H1 (cell line): ENCODE results near the gene FAM83F. TPM values are rescaled to one million over a fixed set of nuclear protein-coding genes. Genes with fewer than 3 reads are reported as not detected.

Source experiments
- CTCF ChIA-PET: fragments of 300-600 bp; sonication (Branson Sonifier 250); formaldehyde crosslinking; loops from one replicate; lab custom pipeline; 2021; ENCODE audit not compliant: partially characterized antibody; lab: Charles Lee
- POLR2A ChIA-PET: fragments of 300-600 bp; sonication (Branson Sonifier 250); formaldehyde crosslinking; loops from one replicate; lab custom pipeline; 2021; ENCODE audit warnings: inconsistent platforms; ENCODE audit not compliant: partially characterized antibody; lab: Charles Lee
- DNase-seq, 2 experiments: peaks; one replicate each; pipeline versions ENCODE4 v3.0.0 to v3.0.0-alpha.2; 2010 to 2022; ENCODE audit warnings: low spot score in 2 of 2, low read depth in 1 of 2, mixed read lengths in 1 of 2
- FAIRE-seq: peaks from 2 replicates; lab custom pipeline; 2011; peaks lifted over from hg19 to GRCh38; lab: Jason Lieb, UNC
- H2AFZ ChIP-seq: 2 replicates; pipeline ENCODE4 v1.8.1; 2012; ENCODE audit warnings: low read length, inconsistent platforms
- H2AK5ac ChIP-seq: 2 replicates; pipeline ENCODE4 v1.6.1; 2013; ENCODE audit warnings: low read depth, low read length
- H2BK120ac ChIP-seq: replicated peaks from 2 replicates; pipeline ENCODE3; 2013; ENCODE audit warnings: low read depth, low read length, inconsistent platforms
- H2BK12ac ChIP-seq: 2 replicates; pipeline ENCODE4 v1.6.1; 2013; ENCODE audit warnings: low read depth, low read length
- H2BK15ac ChIP-seq: 2 replicates; pipeline ENCODE4 v1.6.1; 2013; ENCODE audit warnings: low read length
- H2BK20ac ChIP-seq: 2 replicates; pipeline ENCODE4 v1.6.1; 2013; ENCODE audit warnings: low read length
- H2BK5ac ChIP-seq: 2 replicates; pipeline ENCODE4 v1.6.1; 2013; ENCODE audit warnings: low read depth, low read length
- H3K14ac ChIP-seq: 2 replicates; pipeline ENCODE4 v1.6.1; 2013; ENCODE audit warnings: inconsistent platforms; ENCODE audit not compliant: insufficient read length
- H3K18ac ChIP-seq: 2 replicates; pipeline ENCODE4 v1.6.1; 2013; ENCODE audit warnings: low read length; ENCODE audit errors: extremely low read depth
- H3K23ac ChIP-seq: 2 replicates; pipeline ENCODE4 v1.6.1; 2013; ENCODE audit warnings: inconsistent platforms; ENCODE audit not compliant: insufficient read length
- H3K23me2 ChIP-seq: 2 replicates; pipeline ENCODE4 v1.6.1; 2013; ENCODE audit warnings: low read depth, low read length
- H3K27ac ChIP-seq: 2 replicates; pipeline ENCODE4 v1.6.1; 2011; ENCODE audit warnings: low read depth, low read length, inconsistent platforms
- H3K27me3 ChIP-seq, 4 experiments: replicated peaks in 1 of 4; 1 replicate in 1 of 4; 2 replicates in 3 of 4; pipeline versions ENCODE4 v1.6.1 to v1.8.1; 2011 to 2013; ENCODE audit warnings: low read length in 3 of 4, mild to moderate bottlenecking in 3 of 4, inconsistent platforms in 2 of 4, mixed read lengths in 2 of 4, moderate library complexity in 1 of 4; ENCODE audit not compliant: control insufficient read depth in 3 of 4, insufficient read depth in 3 of 4; ENCODE audit errors: extremely low read depth in 1 of 4
- H3K36me3 ChIP-seq, 4 experiments: 2 replicates each; pipeline versions ENCODE4 v1.6.1 to v1.8.1; 2011 to 2013; ENCODE audit warnings: mild to moderate bottlenecking in 4 of 4, low read length in 3 of 4, moderate library complexity in 2 of 4, control low read depth in 1 of 4, inconsistent platforms in 1 of 4; ENCODE audit not compliant: insufficient read depth in 4 of 4, control insufficient read depth in 2 of 4
- H3K4ac ChIP-seq: replicated peaks from 2 replicates; pipeline ENCODE3; 2013; ENCODE audit warnings: low read length, low read depth, mixed read lengths, inconsistent platforms; ENCODE audit not compliant: insufficient read length
- H3K4me1 ChIP-seq, 4 experiments: replicated peaks in 1 of 4; 1 replicate in 1 of 4; 2 replicates in 3 of 4; pipeline versions ENCODE4 v1.6.1 to v1.8.1; 2011 to 2013; ENCODE audit warnings: low read length in 3 of 4, inconsistent platforms in 2 of 4, mixed read lengths in 1 of 4; ENCODE audit not compliant: insufficient read depth in 4 of 4, control insufficient read depth in 3 of 4
- H3K4me2 ChIP-seq, 2 experiments: 2 replicates each; pipeline versions ENCODE4 v1.6.1 to v1.8.1; 2011 to 2013; ENCODE audit warnings: low read depth in 2 of 2, low read length in 2 of 2, control low read depth in 1 of 2, inconsistent platforms in 1 of 2, mild to moderate bottlenecking in 1 of 2; ENCODE audit not compliant: insufficient read depth in 1 of 2
- H3K4me3 ChIP-seq, 4 experiments: fragments of 200-600, 300-600 bp in 1 of 4; sonication (generic), shearing (Covaris generic), sonication (Bioruptor Twin) in 1 of 4; 2 replicates each; pipeline versions ENCODE4 v1.5.1 to v1.8.1; 2011 to 2016; ENCODE audit warnings: low read length in 4 of 4, low read depth in 3 of 4, control low read depth in 2 of 4, inconsistent platforms in 2 of 4, mild to moderate bottlenecking in 2 of 4, mixed read lengths in 1 of 4, moderate library complexity in 1 of 4; ENCODE audit not compliant: insufficient read depth in 2 of 4; ENCODE audit errors: extremely low read depth in 1 of 4
- H3K56ac ChIP-seq: replicated peaks from 2 replicates; pipeline ENCODE3; 2013; ENCODE audit warnings: low read depth, mild to moderate bottlenecking, mixed read lengths, low read length, inconsistent platforms; ENCODE audit not compliant: insufficient read length
- H3K79me1 ChIP-seq: 2 replicates; pipeline ENCODE4 v1.6.1; 2013; ENCODE audit warnings: low read depth, low read length, control low read depth
- H3K79me2 ChIP-seq, 2 experiments: 2 replicates each; pipeline versions ENCODE4 v1.6.1 to v1.8.1; 2012 to 2013; ENCODE audit warnings: low read length in 2 of 2, mild to moderate bottlenecking in 2 of 2, inconsistent platforms in 1 of 2; ENCODE audit not compliant: insufficient read depth in 2 of 2, control insufficient read depth in 1 of 2
- H3K9ac ChIP-seq, 4 experiments: replicated peaks in 1 of 4; 1 replicate in 1 of 4; 2 replicates in 3 of 4; pipeline versions ENCODE4 v1.6.1 to v1.8.1; 2011 to 2013; ENCODE audit warnings: low read depth in 3 of 4, low read length in 3 of 4, control low read depth in 2 of 4, mild to moderate bottlenecking in 2 of 4, moderate library complexity in 2 of 4, inconsistent platforms in 1 of 4; ENCODE audit errors: extremely low read depth in 1 of 4
- H3K9me3 ChIP-seq, 2 experiments: 2 replicates each; pipeline versions ENCODE4 v1.6.1 to v1.8.1; 2012 to 2013; ENCODE audit warnings: mild to moderate bottlenecking in 2 of 2, moderate library complexity in 2 of 2, control low read depth in 1 of 2, inconsistent platforms in 1 of 2, low read depth in 1 of 2, low read length in 1 of 2, mixed read lengths in 1 of 2; ENCODE audit not compliant: insufficient read depth in 2 of 2
- H4K20me1 ChIP-seq, 2 experiments: replicated peaks in 1 of 2; 2 replicates each; pipeline versions ENCODE3 to v1.8.1; 2011 to 2013; ENCODE audit warnings: inconsistent platforms in 2 of 2, low read length in 2 of 2, mild to moderate bottlenecking in 1 of 2; ENCODE audit not compliant: insufficient read depth in 2 of 2, control insufficient read depth in 1 of 2
- H4K5ac ChIP-seq: 2 replicates; pipeline ENCODE4 v1.6.1; 2013; ENCODE audit warnings: low read length, low read depth, mixed read lengths, inconsistent platforms; ENCODE audit not compliant: insufficient read length
- H4K8ac ChIP-seq: 2 replicates; pipeline ENCODE4 v1.8.0; 2013; ENCODE audit warnings: mild to moderate bottlenecking, moderate library complexity, low read length, inconsistent platforms; ENCODE audit not compliant: insufficient read depth; ENCODE audit errors: extremely low read depth
- H4K91ac ChIP-seq: replicated peaks from 2 replicates; pipeline ENCODE3; 2013; ENCODE audit warnings: low read length, mixed read lengths, inconsistent platforms; ENCODE audit not compliant: insufficient read length
- EP300 ChIP-seq, 2 experiments: IDR thresholded peaks; 1 replicate in 1 of 2; 2 replicates in 1 of 2; pipeline ENCODE4 v1.6.1; 2011 to 2012; ENCODE audit warnings: low read depth in 2 of 2, low read length in 2 of 2, mild to moderate bottlenecking in 2 of 2, borderline replicate concordance in 1 of 2, inconsistent platforms in 1 of 2, moderate library complexity in 1 of 2
- NRF1 ChIP-seq: IDR thresholded peaks from 2 replicates; pipeline ENCODE4 v1.6.1; 2011; ENCODE audit warnings: mild to moderate bottlenecking, low read depth, low read length, improper control_type of control experiment
- RBBP5 ChIP-seq: IDR thresholded peaks from 2 replicates; pipeline ENCODE4 v1.7.1; 2012; ENCODE audit warnings: low read depth, mild to moderate bottlenecking, inconsistent platforms, low read length, moderate library complexity, borderline replicate concordance
- SUZ12 ChIP-seq: fragments of 200-600 bp; sonication (generic); IDR thresholded peaks from 2 replicates; pipeline ENCODE4 v1.6.1; 2012; ENCODE audit warnings: mild to moderate bottlenecking, inconsistent platforms, low read length, moderate library complexity, mixed read lengths
- TAF1 ChIP-seq: IDR thresholded peaks from 2 replicates; pipeline ENCODE4 v1.6.1; 2011; ENCODE audit warnings: mild to moderate bottlenecking, low read depth, low read length
- TBP ChIP-seq: IDR thresholded peaks from 2 replicates; pipeline ENCODE4 v1.6.1; 2011; ENCODE audit warnings: low read depth, low read length, improper control_type of control experiment
- WGBS, 2 experiments: shearing (Covaris generic) in 1 of 2; methylation state at CpG; one replicate each; pipeline versions ENCODE4 v1.1.6 to v1.1.7; 2013 to 2015; ENCODE audit warnings: low lambda C conversion rate in 2 of 2, mixed read lengths in 2 of 2, inconsistent platforms in 1 of 2, low coverage in 1 of 2, missing lambda C conversion rate in 1 of 2; ENCODE audit not compliant: insufficient replicate concordance in 2 of 2, insufficient coverage in 1 of 2, insufficient read length in 1 of 2; ENCODE audit errors: extremely low coverage in 1 of 2, missing lambda C conversion rate in 1 of 2; 5-methylcytosine and 5-hydroxymethylcytosine counted together
- polyA plus RNA-seq, 7 experiments: library from polyadenylated mRNA; depleted of rRNA in 3 of 7; stranded (reverse) in 5 of 7; unstranded in 2 of 7; fragments of >200 nt in 5 of 7; fragments of 200-250 nt in 2 of 7; gene quantifications; 1 replicate in 5 of 7; 2 replicates in 1 of 7; 4 replicates in 1 of 7; pipeline versions ENCODE4 v1.2.1 to v1.2.3, GENCODE V29; 2011 to 2013; ENCODE audit warnings: missing spikeins in 2 of 7, mixed read lengths in 2 of 7
- total RNA-seq: library from RNA; stranded (reverse); fragmentation: NEBNext Ultra II Directional; extraction: Animal tissue kit (Norgen Biotek cat#: 25700); gene quantifications from 2 replicates; pipeline ENCODE4 v1.2.1, GENCODE V29; 2021

FAM83F gene
- total and polyA plus RNA-seq, 2 of the 8 experiments (the other 6 are each of a cell fraction or from before 2014, with no cell fraction given) = 8.6 to 18.9 TPM

- WGBS, 2 experiments = 87% methylated on average over 21 of the region's 21 CpGs; no CpG with 5 or more reads in 1 of the 2 experiments
- H4K8ac ChIP-seq = no peak overlapping the region
- POLR2A ChIA-PET = interaction anchor here (1.6 to 2.0 kb wide), 2 partner anchors 12 to 17 kb away, joined by 4 to 7 read pairs; no protein-coding TSS in a partner anchor
- TF ChIP-seq TBP = no peak
- no peak for TF ChIP-seq TAF1
- no peak for TF ChIP-seq SUZ12
- no peak for TF ChIP-seq EP300 (IDR thresholded peaks at IDR 0.05; ENCODE audit: borderline replicate concordance in 1 of 2, low read depth in 2 of 2, low read length in 2 of 2)
- TF ChIP-seq NRF1 = no peak
- TF ChIP-seq RBBP5 = no peak
Measured at GRCh38 chr22:40027191-40028097, 32.7 kb downstream of the FAM83F start.

More at GRCh38 chr22:40027191-40028097, 32.7 kb downstream of the FAM83F start:
- Histone ChIP-seq H2BK12ac (no peak overlapping the region), H3K4me1 (peaks cover 0 to 9% (median 4%) of the 10 kb centered on the region in 4 experiments; a peak in 4 of 7 replicates), H2BK5ac (no peak overlapping the region), H4K5ac (no peak overlapping the region), H3K4ac (no peak overlapping the region), H3K14ac (no peak overlapping the region), H3K27ac (no peak overlapping the region), H3K23ac (no peak overlapping the region), H2BK120ac (no peak overlapping the region), H3K79me2 (no peaks in the 10 kb centered on the region), H4K91ac (peak overlapping the region; percentile 35), H2AK5ac (no peak overlapping the region), H3K18ac (no peak overlapping the region), H3K36me3 (no peaks in the 10 kb centered on the region; a peak in 1 of 8 replicates), H2BK15ac (no peak overlapping the region), H3K79me1 (no peaks in the 10 kb centered on the region), H3K23me2 (no peaks in the 10 kb centered on the region), H3K9me3 (no peaks in the 10 kb centered on the region), H3K27me3 (no peaks in the 10 kb centered on the region), H2AFZ (no peak overlapping the region), H3K56ac (no peak overlapping the region), H3K4me3 (no peak overlapping the region), H3K9ac (no peak overlapping the region), H3K4me2 (no peak overlapping the region), H2BK20ac (no peak overlapping the region), H4K20me1 (peaks cover 6 to 8% of the 10 kb centered on the region in 2 experiments)
- FAIRE-seq (no peak), DNase-seq (no peak)
- CTCF ChIA-PET = interaction anchor here (0.6 to 13.2 kb wide), 15 partner anchors 10 to 492 kb away, joined by 3 to 159 read pairs (median 4); no protein-coding TSS in a partner anchor
